GM12875 (cell line): Measurements from ENCODE around the gene CITED1.
"Not testable (repeated sequence)": the region's sequence is repeated elsewhere in the genome, so short reads cannot be mapped to it uniquely, and the experiment has no call there.

Experiments
- H3K4me3 ChIP-seq: one replicate; pipeline ENCODE4 v1.5.1; 2011; ENCODE audit warnings: low read depth, low read length, control low read depth
- CTCF ChIP-seq: IDR thresholded peaks from 2 replicates; pipeline ENCODE4 v1.5.1; 2011; ENCODE audit warnings: low read depth, mild to moderate bottlenecking, control low read depth, inconsistent platforms, low read length, moderate library complexity, borderline replicate concordance; ENCODE audit not compliant: insufficient read depth

Gene CITED1

DNA sequence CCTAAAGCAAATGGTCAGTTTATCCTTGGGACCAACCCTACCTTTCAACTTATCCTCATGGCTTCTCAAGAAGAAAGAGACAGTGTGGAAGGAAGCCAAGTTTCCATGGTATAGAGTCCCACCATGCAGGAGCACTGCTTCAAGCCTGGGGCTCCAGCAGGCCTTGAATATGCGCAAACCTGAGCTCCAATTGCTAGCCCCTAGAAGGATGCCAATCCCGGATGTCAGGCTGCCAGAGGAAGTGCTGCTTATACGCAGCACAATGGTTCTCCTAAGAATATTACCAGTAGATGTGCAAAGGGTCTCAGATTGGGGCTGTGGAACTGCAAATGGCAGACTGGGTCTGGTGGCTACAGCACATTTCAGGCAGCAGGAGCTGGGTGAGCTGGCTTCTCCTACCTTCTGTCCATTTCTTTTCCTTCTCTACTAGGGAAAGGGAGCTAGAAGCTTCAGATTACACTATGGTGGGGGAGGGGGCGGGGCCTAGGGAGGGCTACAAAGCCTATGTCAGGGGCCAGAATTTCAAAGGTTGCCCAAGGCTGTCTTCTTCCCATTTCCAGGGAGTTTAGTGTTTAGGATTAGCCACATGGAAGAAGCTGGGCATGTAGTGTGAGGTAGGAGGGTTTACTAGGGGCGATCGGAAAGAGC is 40.7 kb upstream of the CITED1 start:
- H3K4me3 ChIP-seq = no peak overlapping the region
- no peak for TF ChIP-seq CTCF

GRCh38 chrX:72340626-72341025 is 34.9 kb upstream of the CITED1 start:
- no peak for TF ChIP-seq CTCF
- no peak overlapping the region for H3K4me3 ChIP-seq

DNA sequence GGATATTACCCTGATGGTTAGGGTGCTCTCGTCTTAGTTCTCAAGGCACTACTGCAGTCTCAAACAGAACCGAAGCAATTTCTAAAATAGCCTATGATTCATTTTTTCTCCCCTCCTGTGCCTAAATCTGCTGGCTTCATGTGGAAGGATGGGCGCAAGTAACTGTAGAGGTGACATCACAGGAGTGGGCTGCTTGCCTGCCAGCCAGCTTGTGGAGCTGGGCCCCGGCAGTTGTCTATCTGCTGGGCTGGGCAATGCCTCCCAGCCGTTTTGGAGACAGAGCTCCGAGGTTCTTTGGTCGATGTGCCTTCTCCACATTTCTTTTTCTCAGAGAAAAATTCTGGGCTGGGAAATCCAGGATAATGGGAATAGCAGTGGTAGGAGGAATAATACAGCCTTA is 34.3 kb upstream of the CITED1 start:
- TF ChIP-seq CTCF = no peak
- H3K4me3 ChIP-seq = no peak overlapping the region

GRCh38 chrX:72330131-72330530 is 24.4 kb upstream of the CITED1 start:
- no peak for TF ChIP-seq CTCF
- H3K4me3 ChIP-seq = no peak overlapping the region

GRCh38 chrX:72326605-72327300 is 21.0 kb upstream of the CITED1 start:
- no peak overlapping the region for H3K4me3 ChIP-seq
- no peak for TF ChIP-seq CTCF

DNA sequence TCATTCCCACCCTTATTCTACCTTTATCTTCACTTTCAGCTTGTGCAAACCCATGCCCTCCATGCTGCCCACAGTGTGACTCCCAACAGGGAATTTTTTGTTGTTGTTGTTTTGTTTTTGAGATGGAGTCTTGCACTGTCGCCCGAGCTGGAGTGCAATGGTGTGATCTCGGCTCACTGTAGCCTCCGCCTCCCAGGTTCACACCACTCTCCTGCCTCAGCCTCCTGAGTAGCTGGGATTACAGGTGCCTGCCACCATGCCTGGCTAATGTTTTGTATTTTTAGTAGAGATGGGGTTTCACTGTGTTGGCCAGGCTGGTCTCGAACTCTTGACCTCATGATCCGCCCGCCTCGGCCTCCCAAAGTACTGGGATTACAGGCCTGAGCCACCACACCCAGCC is 13.9 kb upstream of the CITED1 start:
- not testable (repeated sequence) for H3K4me3 ChIP-seq

DNA sequence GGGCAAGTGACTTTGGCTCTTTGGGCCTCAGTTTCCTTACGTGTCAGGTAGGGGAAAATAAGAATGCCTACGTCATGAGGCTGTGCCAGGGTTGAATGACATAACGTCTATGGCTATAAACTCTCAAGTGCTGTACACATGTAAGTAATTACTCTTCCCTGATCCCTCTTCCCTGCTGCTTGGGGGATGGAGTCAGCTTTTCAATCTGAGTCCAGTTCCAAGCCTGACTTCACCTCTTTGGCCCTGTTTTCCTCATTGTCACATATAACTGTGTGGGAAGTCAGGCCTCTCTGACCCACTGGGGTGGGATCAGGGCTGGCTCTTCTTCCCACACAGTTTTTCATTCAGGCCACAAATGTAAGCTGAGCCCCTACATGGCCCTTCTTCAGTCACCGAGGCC is 11.4 kb upstream of the CITED1 start:
- no peak overlapping the region for H3K4me3 ChIP-seq
- TF ChIP-seq CTCF = no peak
